ENCODE measurements around the gene EVI5.

The EVI5 gene

GRCh38 chr1:92784639-92785500, at the start of gene EVI5:
Gene EVI5 (minus strand): TSS chr1:92785108. CDS start chr1:92736546, 48,562 bp downstream.
- Histone ChIP-seq H3K27ac (peak within 1 kb of the TSS; percentile 70 to 95 (median 86)), H3K4me3 (peak within 1 kb of the TSS; percentile 72 to 85 (median 78)), H3K9me3 (replicated peaks in 1 of 11) (no peaks in the 10 kb centered on the region), H4K20me1 (peaks cover 28 to 48% (median 44%) of the 10 kb centered on the region in 11 experiments; a peak in 21 of 22 replicates), H3K27me3 (no peaks in the 10 kb centered on the region), H3K4me2 (peak within 1 kb of the TSS; percentile 85 to 96 (median 91)), H3K9ac (peak within 1 kb of the TSS; percentile 73 to 94 (median 85)), H3K4me1 (peaks cover 18 to 39% (median 27%) of the 10 kb centered on the region in 10 experiments), H3K36me3 (peaks cover 0 to 15% (median 4%) of the 10 kb centered on the region in 11 experiments; a peak in 7 of 22 replicates)
- no peak for TF ChIP-seq Cebpa-rat (IDR thresholded peaks at IDR 0.05)

GRCh38 chr1:92834617-92835016, 49.7 kb upstream of the EVI5 start:
- Histone ChIP-seq H4K20me1 (peaks cover 72 to 76% (median 74%) of the 10 kb centered on the region in 11 experiments), H3K4me2 (peak overlapping the region; percentile 80 to 95 (median 90); a peak in 21 of 22 replicates), H3K27ac (no peak overlapping the region), H3K9me3 (replicated peaks in 1 of 11) (no peaks in the 10 kb centered on the region), H3K9ac (peak overlapping the region; percentile 91 to 100 (median 99); a peak in 17 of 22 replicates), H3K27me3 (no peaks in the 10 kb centered on the region), H3K36me3 (peaks cover 62 to 72% (median 69%) of the 10 kb centered on the region in 11 experiments), H3K4me3 (peak overlapping the region in 9 of 10 experiments; percentile 87 to 99 (median 97); a peak in 15 of 20 replicates), H3K4me1 (peaks cover 31 to 65% (median 38%) of the 10 kb centered on the region in 10 experiments)
- no peak for TF ChIP-seq Cebpa-rat (IDR thresholded peaks at IDR 0.05)

GRCh38 chr1:92833840-92834239, 48.9 kb upstream of the EVI5 start:
- Histone ChIP-seq H3K4me1 (peaks cover 31 to 57% (median 38%) of the 10 kb centered on the region in 10 experiments), H3K27ac (peak overlapping the region in 10 of 11 experiments; percentile 90 to 98 (median 98); a peak in 15 of 22 replicates), H3K9me3 (replicated peaks in 1 of 11) (no peaks in the 10 kb centered on the region), H4K20me1 (peaks cover 65 to 68% (median 66%) of the 10 kb centered on the region in 11 experiments), H3K27me3 (no peaks in the 10 kb centered on the region), H3K9ac (peak overlapping the region; percentile 91 to 100 (median 99)), H3K4me2 (peak overlapping the region; percentile 80 to 95 (median 90)), H3K36me3 (peaks cover 54 to 65% (median 61%) of the 10 kb centered on the region in 11 experiments), H3K4me3 (peak overlapping the region; percentile 87 to 99 (median 96))
- TF ChIP-seq Cebpa-rat (IDR thresholded peaks at IDR 0.05): no peak

- H3K4me1 ChIP-seq: peaks cover 31 to 48% (median 38%) of the 10 kb centered on the region in 10 experiments
- H3K27me3 ChIP-seq: no peaks in the 10 kb centered on the region
- H3K27ac ChIP-seq: peak overlapping the region; percentile 90 to 98 (median 97)
- H4K20me1 ChIP-seq: peaks cover 52 to 56% (median 54%) of the 10 kb centered on the region in 11 experiments
- H3K9ac ChIP-seq: peak overlapping the region; percentile 91 to 100 (median 99)
- H3K4me2 ChIP-seq: peak overlapping the region; percentile 80 to 95 (median 90)
- peaks cover 42 to 53% (median 49%) of the 10 kb centered on the region in 11 experiments for H3K36me3 ChIP-seq
- TF ChIP-seq Cebpa-rat (IDR thresholded peaks at IDR 0.05): no peak
- peak overlapping the region; percentile 87 to 99 (median 96) for H3K4me3 ChIP-seq
- H3K9me3 ChIP-seq (replicated peaks in 1 of 11): no peaks in the 10 kb centered on the region
These were observed 47.7 kb upstream of the EVI5 start for GRCh38 chr1:92832537-92833114.

- Histone ChIP-seq H3K4me2 (peak within 1 kb of the TSS; percentile 80 to 95 (median 90)), H3K9ac (peak within 1 kb of the TSS; percentile 91 to 100 (median 99)), H3K4me3 (peak within 1 kb of the TSS; percentile 87 to 99 (median 96)), H3K36me3 (peaks cover 35 to 46% (median 42%) of the 10 kb centered on the region in 11 experiments), H3K27me3 (no peaks in the 10 kb centered on the region), H4K20me1 (peaks cover 46 to 50% (median 47%) of the 10 kb centered on the region in 11 experiments), H3K4me1 (peaks cover 30 to 41% (median 37%) of the 10 kb centered on the region in 10 experiments), H3K27ac (peak within 1 kb of the TSS; percentile 90 to 98 (median 97)), H3K9me3 (replicated peaks in 1 of 11) (no peaks in the 10 kb centered on the region)
- no peak for TF ChIP-seq Cebpa-rat (IDR thresholded peaks at IDR 0.05)
These were observed 47.0 kb upstream of the EVI5 start, which contains the start of gene RPL5 for GRCh38 chr1:92831762-92832536. Gene RPL5 (plus strand): TSS chr1:92832040. CDS start chr1:92832115, 75 bp downstream.

GRCh38 chr1:92831368-92831761, 46.5 kb upstream of the EVI5 start:
- H3K9ac ChIP-seq: peak overlapping the region in 3 of 11 experiments; percentile 15 to 99 (median 97); a peak in 5 of 22 replicates
- no peaks in the 10 kb centered on the region for H3K27me3 ChIP-seq
- no peaks in the 10 kb centered on the region for H3K9me3 ChIP-seq (replicated peaks in 1 of 11)
- H3K4me1 ChIP-seq: peaks cover 26 to 35% (median 32%) of the 10 kb centered on the region in 10 experiments
- peaks cover 29 to 40% (median 36%) of the 10 kb centered on the region in 11 experiments for H3K36me3 ChIP-seq
- peak overlapping the region in 4 of 11 experiments; percentile 11 to 98 (median 29); a peak in 5 of 22 replicates for H3K27ac ChIP-seq
- H3K4me3 ChIP-seq: peak overlapping the region in 2 of 10 experiments; percentile 94 to 96; a peak in 2 of 20 replicates
- H4K20me1 ChIP-seq: peaks cover 40 to 44% (median 41%) of the 10 kb centered on the region in 11 experiments
- no peak for TF ChIP-seq Cebpa-rat (IDR thresholded peaks at IDR 0.05)
- H3K4me2 ChIP-seq: peak overlapping the region; percentile 15 to 57 (median 40); a peak in 16 of 22 replicates

GRCh38 chr1:92826792-92827191, 41.9 kb upstream of the EVI5 start:
- no peak overlapping the region for H3K9ac ChIP-seq
- H3K36me3 ChIP-seq: no peaks in the 10 kb centered on the region
- no peak for TF ChIP-seq Cebpa-rat (IDR thresholded peaks at IDR 0.05)
- no peak overlapping the region for H3K4me2 ChIP-seq
- no peaks in the 10 kb centered on the region for H3K9me3 ChIP-seq (replicated peaks in 1 of 11)
- no peaks in the 10 kb centered on the region for H4K20me1 ChIP-seq
- H3K4me3 ChIP-seq: no peak overlapping the region
- no peaks in the 10 kb centered on the region for H3K27me3 ChIP-seq
- H3K4me1 ChIP-seq: peaks cover 0 to 11% (median 2%) of the 10 kb centered on the region in 10 experiments; a peak in 3 of 20 replicates
- H3K27ac ChIP-seq: no peak overlapping the region

GRCh38 chr1:92822879-92823278, 38.0 kb upstream of the EVI5 start:
- peak overlapping the region in 1 of 11 experiments; percentile 23; a peak in 1 of 22 replicates for H3K4me2 ChIP-seq
- TF ChIP-seq Cebpa-rat (IDR thresholded peaks at IDR 0.05): no peak
- H3K9me3 ChIP-seq (replicated peaks in 1 of 11): no peaks in the 10 kb centered on the region
- no peak overlapping the region for H3K27ac ChIP-seq
- no peaks in the 10 kb centered on the region for H3K27me3 ChIP-seq
- H4K20me1 ChIP-seq: no peaks in the 10 kb centered on the region
- H3K9ac ChIP-seq: no peak overlapping the region; a peak in 1 of 22 replicates
- no peaks in the 10 kb centered on the region for H3K36me3 ChIP-seq
- H3K4me1 ChIP-seq: peaks cover 0 to 7% (median 0%) of the 10 kb centered on the region in 10 experiments; a peak in 1 of 20 replicates
- no peak overlapping the region for H3K4me3 ChIP-seq

Data from BLaER1 treated with 17β-estradiol and CSF1 and Interleukin-3, amounts not matched to agents 10 nM and 100 nM (cell line).